ENCODE data around the gene PPM1J. TPM values are rescaled to one million over a fixed set of nuclear protein-coding genes. Genes with fewer than 3 reads are reported as not detected.

Gene PPM1J
- total RNA-seq, 2 donors from 2014 or later, result 2.3 to 2.7 TPM

GRCh38 chr1:112689842-112690237, 25.3 kb downstream of the PPM1J start:
- no peak for DNase-seq (ENCODE audit: low spot score)
- no peak for TF ChIP-seq CTCF (IDR thresholded peaks at IDR 0.05)
- H3K9me3 ChIP-seq, result no peaks in the 10 kb centered on the region
- no peaks in the 10 kb centered on the region for H3K27me3 ChIP-seq (replicated peaks; ENCODE audit: insufficient read depth)
- ATAC-seq (ENCODE audit: insufficient number of reproducible peaks, low FRiP score, low read depth), result no peak
- no peaks in the 10 kb centered on the region for H3K4me1 ChIP-seq (ENCODE audit: control insufficient read depth in 1 of 2, low read depth in 2 of 2)
- H3K4me3 ChIP-seq, result no peak overlapping the region
- H3K36me3 ChIP-seq, result peaks cover 33% of the 10 kb centered on the region
- no peak overlapping the region for H3K27ac ChIP-seq

GRCh38 chr1:112689196-112689841, 25.8 kb downstream of the PPM1J start:
- Histone ChIP-seq H3K4me1 (ENCODE audit: control insufficient read depth in 1 of 2, low read depth in 2 of 2) (no peaks in the 10 kb centered on the region), H3K27me3 (replicated peaks; ENCODE audit: insufficient read depth) (no peaks in the 10 kb centered on the region), H3K36me3 (peaks cover 28% of the 10 kb centered on the region), H3K4me3 (no peak overlapping the region), H3K9me3 (no peaks in the 10 kb centered on the region), H3K27ac (no peak overlapping the region)
- ATAC-seq (ENCODE audit: insufficient number of reproducible peaks, low FRiP score, low read depth) (no peak), DNase-seq (ENCODE audit: low spot score) (no peak)
- no peak for TF ChIP-seq CTCF (IDR thresholded peaks at IDR 0.05)

- ATAC-seq (ENCODE audit: insufficient number of reproducible peaks, low FRiP score, low read depth) (no peak), DNase-seq (ENCODE audit: low spot score) (no peak)
- H3K36me3 ChIP-seq, result peaks cover 23% of the 10 kb centered on the region
- no peak overlapping the region for H3K4me3 ChIP-seq
- H3K27ac ChIP-seq, result no peak overlapping the region
- H3K4me1 ChIP-seq (ENCODE audit: control insufficient read depth in 1 of 2, low read depth in 2 of 2), result no peaks in the 10 kb centered on the region
- no peaks in the 10 kb centered on the region for H3K9me3 ChIP-seq
- no peak for TF ChIP-seq CTCF (IDR thresholded peaks at IDR 0.05)
- H3K27me3 ChIP-seq (replicated peaks; ENCODE audit: insufficient read depth), result no peaks in the 10 kb centered on the region
Measured at GRCh38 chr1:112688781-112689193, 26.3 kb downstream of the PPM1J start.

GRCh38 chr1:112687785-112688496, 27.2 kb downstream of the PPM1J start:
- Histone ChIP-seq H3K36me3 (peaks cover 16% of the 10 kb centered on the region), H3K4me3 (no peak overlapping the region), H3K27ac (no peak overlapping the region), H3K27me3 (replicated peaks; ENCODE audit: insufficient read depth) (no peaks in the 10 kb centered on the region), H3K9me3 (no peaks in the 10 kb centered on the region), H3K4me1 (ENCODE audit: control insufficient read depth in 1 of 2, low read depth in 2 of 2) (no peaks in the 10 kb centered on the region)
- no peak for DNase-seq (ENCODE audit: low spot score)
- no peak for TF ChIP-seq CTCF (IDR thresholded peaks at IDR 0.05)
- ATAC-seq (ENCODE audit: insufficient number of reproducible peaks, low FRiP score, low read depth), result no peak

GRCh38 chr1:112687361-112687760, 27.8 kb downstream of the PPM1J start:
- no peak overlapping the region for H3K27ac ChIP-seq
- no peaks in the 10 kb centered on the region for H3K27me3 ChIP-seq (replicated peaks; ENCODE audit: insufficient read depth)
- H3K36me3 ChIP-seq, result peaks cover 11% of the 10 kb centered on the region
- DNase-seq (ENCODE audit: low spot score), result no peak
- H3K4me1 ChIP-seq (ENCODE audit: control insufficient read depth in 1 of 2, low read depth in 2 of 2), result no peaks in the 10 kb centered on the region
- ATAC-seq (ENCODE audit: insufficient number of reproducible peaks, low FRiP score, low read depth), result no peak
- no peaks in the 10 kb centered on the region for H3K9me3 ChIP-seq
- TF ChIP-seq CTCF (IDR thresholded peaks at IDR 0.05), result no peak
- no peak overlapping the region for H3K4me3 ChIP-seq

Data from thoracic aorta (tissue), 2 donors.